Stimulated activated naive CD8-positive, alpha-beta T cell treated with anti-CD3 and anti-CD28 coated beads, Interleukin-15, Interleukin-2, amounts not matched to agents 100 U/mL and 50 U/mL, for 24 hours (primary cell): Measurements from ENCODE around the gene PRRT3.
"Not testable (repeated sequence)": the region's sequence is repeated elsewhere in the genome, so short reads cannot be mapped to it uniquely, and the experiment has no call there.

ENCODE experiments used
- ATAC-seq: fragments of 150-1000 bp; cut with Tn5 transposase; one replicate; pipeline ENCODE4 v1.10.0; 2021
- DNase-seq: peaks from one replicate; pipeline ENCODE4 v3.0.0; 2021

Gene PRRT3

DNA sequence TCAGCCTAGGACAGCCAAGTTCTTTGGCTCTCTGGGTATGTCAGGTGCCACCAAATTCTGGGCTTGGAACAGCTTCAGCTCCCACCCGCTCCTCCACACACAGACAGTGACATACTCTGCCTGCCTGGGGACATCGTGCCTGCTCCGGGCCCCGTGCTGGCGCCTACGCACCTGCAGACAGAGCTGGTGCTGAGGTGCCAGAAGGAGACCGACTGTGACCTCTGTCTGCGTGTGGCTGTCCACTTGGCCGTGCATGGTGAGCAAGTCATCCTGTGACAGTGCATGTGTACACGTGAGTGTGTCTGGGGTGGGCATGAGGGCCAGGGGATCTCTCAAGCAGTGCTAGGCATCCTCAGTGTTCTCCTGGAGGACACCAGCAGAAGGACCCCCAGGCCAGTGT is 34.4 kb downstream of the PRRT3 start:
- ATAC-seq = no peak
- no peak for DNase-seq

GRCh38 chr3:9916734-9917680 is 35.2 kb downstream of the PRRT3 start, which contains the start of gene IL17RC:
IL17RC (plus strand) TSS chr3:9917098; CDS start chr3:9917316, 218 bp downstream.
- ATAC-seq = peak; percentile 78
- peak; percentile 55 for DNase-seq

DNA sequence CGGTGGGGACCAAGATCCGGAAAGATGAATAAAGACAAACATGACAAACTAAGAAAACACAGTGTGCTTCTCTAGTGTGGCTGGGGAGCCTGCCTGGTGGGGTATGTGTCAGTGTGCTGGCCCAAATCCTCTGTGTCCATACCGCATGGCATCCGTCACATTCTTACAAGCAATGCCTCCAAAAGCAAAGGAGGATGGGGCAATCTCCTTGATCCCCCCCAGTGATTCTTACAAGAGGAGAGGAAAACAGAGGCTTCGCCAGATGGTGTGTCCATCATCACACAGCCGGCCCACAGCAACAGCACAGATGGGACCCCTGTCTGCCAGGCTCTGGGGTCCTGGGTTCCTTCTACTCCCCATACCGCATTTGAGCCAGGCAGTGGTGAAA is 35.9 kb downstream of the PRRT3 start:
- ATAC-seq = no peak
- DNase-seq = no peak

- DNase-seq (peak; percentile 58), ATAC-seq (peak; percentile 26)
Measured at GRCh38 chr3:9915254-9916141, 36.7 kb downstream of the PRRT3 start.

- peak; percentile 47 for ATAC-seq
- no peak for DNase-seq
Measured at GRCh38 chr3:9914559-9915253, 37.5 kb downstream of the PRRT3 start.

GRCh38 chr3:9914011-9914410 is 38.2 kb downstream of the PRRT3 start:
- no peak for DNase-seq
- no peak for ATAC-seq

- DNase-seq (no peak), ATAC-seq (no peak)
Measured at GRCh38 chr3:9913601-9914000, 38.6 kb downstream of the PRRT3 start.

- ATAC-seq (no peak), DNase-seq (no peak)
Measured at GRCh38 chr3:9912294-9912935, 39.8 kb downstream of the PRRT3 start.

GRCh38 chr3:9911863-9912262 is 40.3 kb downstream of the PRRT3 start:
- DNase-seq = no peak
- no peak for ATAC-seq

DNA sequence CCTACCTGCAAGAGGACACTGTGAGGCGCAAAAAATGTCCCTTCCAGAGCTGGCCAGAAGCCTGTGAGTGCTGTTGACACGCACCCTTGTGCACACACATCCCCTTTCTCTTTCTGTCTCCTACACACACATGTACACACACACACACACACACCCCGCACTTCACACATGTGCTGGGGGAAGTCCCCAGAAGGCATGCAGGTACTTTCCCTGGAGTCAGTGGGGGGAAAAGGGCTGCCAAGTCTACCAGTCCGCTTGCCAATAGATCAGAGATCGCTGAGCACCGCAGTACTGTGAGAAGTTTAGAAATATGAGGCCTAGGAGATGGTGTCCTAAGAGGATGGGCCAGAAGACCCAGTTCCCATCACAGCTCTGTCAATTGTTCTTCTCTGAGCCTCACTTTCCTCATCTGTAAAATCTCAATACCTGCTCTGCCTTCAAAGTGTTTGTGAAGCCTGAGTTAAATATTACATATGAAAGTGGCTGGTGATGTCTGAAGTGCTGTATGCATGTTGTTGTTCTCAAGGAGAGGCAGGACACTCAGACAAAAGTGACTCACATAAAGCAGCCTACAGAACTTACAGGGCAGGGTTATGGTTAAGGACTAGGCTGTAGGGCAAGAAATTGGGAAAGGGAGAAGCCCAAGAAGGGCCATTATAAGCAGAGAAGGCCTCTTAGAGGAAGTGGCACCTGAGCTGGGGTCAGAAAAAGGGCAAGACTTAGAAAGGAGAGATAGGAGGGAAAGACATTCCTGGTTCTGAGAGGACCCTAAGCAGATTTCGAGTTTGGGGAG is 42.8 kb downstream of the PRRT3 start:
- DNase-seq (no peak), ATAC-seq (peak; percentile 47)

GRCh38 chr3:9908286-9908685 is 43.9 kb downstream of the PRRT3 start:
- no peak for ATAC-seq
- DNase-seq = no peak

DNA sequence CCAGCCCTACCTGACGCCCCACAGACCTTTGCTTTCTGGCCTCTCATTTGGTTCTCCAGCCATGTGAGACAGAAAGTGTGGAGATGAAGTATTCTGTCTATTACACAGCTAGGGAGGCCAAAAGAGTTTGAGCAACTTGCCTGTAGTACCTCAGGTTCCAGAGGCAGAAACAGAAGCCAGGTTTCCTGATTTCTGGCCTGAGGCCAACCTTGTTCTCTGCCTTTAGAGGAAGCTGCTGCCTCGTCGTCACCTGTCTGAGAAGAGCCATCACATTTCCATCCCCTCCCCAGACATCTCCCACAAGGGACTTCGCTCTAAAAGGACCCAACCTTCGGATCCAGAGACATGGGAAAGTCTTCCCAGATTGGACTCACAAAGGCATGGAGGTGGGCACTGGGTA is 45.7 kb downstream of the PRRT3 start:
- ATAC-seq (no peak), DNase-seq (no peak)

DNA sequence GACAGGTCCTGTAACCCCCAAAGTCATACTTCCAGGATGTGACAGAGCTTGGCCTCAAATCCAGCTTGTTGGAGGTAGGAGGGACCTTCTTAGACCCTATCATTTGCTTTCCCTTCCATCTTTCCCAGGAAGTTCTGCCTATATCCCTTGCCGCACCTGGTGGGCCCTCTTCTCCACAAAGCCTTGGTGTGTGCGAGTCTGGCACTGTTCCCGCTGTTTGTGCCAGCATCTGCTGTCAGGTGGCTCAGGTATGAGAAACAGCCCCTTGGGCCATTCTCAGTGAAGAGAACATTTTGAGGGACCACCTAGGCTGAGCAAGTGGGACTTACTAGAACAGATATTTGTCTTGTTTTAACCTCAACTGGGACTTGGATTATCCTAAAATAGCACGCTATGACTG is 48.3 kb downstream of the PRRT3 start:
- DNase-seq (no peak), ATAC-seq (no peak)

- DNase-seq = peak; percentile 37
Measured at GRCh38 chr3:9903238-9903624, 49.0 kb downstream of the PRRT3 start.

DNA sequence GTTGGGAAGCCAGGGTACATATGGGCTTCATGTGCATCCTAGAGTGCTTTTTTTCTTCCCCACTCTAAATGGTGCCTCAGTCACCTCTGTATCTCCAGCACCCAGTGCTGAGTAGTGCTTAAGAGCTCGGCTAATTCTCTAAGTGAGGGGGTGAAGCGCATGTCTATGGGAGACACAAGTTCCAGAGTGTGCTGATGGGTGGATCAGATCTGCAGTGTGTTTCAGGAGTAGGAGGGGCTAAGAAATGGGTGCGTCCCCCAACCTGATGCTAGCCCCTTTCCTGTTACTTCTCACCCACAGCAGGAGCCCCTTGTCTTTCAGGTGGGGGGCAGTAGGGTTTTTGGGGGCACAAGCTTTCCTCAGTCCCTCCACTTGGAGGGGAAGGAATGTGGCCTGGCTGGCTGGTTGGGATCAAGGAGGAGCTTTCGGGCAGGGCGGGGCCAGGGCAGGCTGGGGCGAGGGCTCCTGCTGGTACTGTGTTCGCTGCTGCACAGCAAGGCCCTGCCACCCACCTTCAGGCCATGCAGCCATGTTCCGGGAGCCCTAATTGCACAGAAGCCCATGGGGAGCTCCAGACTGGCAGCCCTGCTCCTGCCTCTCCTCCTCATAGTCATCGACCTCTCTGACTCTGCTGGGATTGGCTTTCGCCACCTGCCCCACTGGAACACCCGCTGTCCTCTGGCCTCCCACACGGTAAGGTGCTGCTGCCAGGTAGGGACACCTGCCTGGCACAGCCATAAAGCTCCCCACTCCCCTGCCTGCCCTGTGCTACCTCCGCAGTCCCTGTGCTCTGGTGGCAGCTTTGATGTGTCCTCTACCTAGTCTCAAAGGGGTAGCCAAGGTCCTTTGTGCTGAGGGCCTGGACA is 49.6 kb downstream of the PRRT3 start, which contains the start of gene IL17RE:
TSS of gene IL17RE (plus strand) at position 477 of the 866 bp plus-strand sequence. CDS start at position 562, 85 bp downstream.
- ATAC-seq (peak; percentile 67), DNase-seq (peak; percentile 33)

More at GRCh38 chr3:9903238-9903624, 49.0 kb downstream of the PRRT3 start:
- ATAC-seq = no peak

DNA sequence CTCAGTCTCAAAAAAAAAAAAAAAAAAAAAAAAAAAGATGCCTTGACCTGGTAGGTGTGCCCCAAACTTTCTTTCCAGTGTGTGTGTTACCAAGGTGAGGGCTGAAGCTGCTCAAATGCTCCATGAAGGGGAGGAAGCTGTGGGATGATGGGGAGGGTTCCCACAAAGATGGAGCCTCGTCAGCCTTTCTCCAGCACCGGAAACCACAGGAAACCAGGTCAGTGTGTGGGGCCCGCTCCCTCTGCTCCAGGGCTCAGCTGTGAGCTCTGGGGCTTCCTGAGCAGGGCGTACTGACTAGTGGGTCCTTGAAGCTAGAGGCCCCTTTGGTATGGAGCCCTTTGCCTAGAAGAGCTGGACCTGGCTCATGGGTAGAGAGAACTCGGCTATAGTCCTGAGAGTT is 50.2 kb downstream of the PRRT3 start:
- DNase-seq (peak; percentile 50), ATAC-seq (peak; percentile 70)

DNA sequence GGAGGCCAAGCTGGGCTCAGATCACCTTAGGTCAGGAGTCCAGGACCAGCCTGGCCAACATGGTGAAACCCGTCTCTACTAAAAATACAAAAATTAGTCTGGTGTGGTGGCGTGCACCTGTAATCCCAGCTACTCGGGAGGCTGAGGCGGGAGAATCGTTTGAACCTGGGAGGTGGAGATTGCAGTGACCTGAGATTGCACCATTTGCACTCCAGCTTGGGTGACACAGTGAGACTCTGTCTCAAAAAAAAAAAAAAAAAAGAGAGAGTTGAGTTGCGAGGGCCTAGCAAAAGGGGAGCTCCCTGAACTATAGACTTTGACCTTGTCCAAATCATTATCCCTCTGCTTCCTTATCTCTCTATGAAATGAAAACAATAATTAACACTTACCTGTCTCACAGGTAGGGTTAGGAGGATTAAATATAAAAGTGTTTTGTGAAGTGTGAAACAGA is 51.2 kb downstream of the PRRT3 start:
- DNase-seq, ATAC-seq: not testable (repeated sequence)

GRCh38 chr3:9899289-9899791 is 52.9 kb downstream of the PRRT3 start:
- DNase-seq (no peak), ATAC-seq (no peak)

DNA sequence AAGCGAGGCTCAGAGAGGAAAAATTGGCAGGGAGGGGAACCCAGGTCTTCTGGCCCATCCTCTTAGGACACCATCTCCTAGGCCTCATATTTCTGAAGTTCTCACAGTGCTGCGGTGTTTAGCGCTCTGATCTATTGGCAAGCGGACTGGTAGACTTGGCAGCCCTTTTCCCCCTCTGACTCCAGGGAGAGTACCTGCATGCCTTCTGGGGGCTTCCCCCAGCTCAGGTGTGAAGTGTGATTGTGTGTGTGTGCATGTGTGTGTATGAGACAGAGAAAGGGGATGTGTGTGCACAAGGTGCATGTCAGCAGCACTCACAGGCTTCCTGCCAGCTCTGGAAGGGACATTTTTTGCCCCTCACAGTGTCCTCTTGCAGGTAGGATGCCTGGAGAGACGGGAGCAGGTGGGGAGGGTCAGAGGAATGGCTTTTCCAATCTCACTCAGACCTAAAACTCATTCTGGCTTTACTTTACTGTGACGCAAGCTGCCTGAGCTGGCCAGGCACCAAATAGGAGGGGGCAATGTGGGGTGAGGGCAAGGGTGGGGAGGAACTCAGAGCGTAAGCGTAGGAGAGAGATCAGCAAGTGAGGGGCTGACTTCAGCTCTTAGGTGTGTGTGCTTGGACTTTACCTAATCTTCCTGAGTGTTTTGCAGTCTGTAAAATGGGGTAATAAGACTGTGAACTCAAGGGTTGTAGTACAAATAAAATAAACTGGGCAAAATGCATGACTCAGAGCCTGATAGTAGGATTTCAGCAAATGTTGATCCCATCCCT is 53.6 kb downstream of the PRRT3 start:
- ATAC-seq = no peak
- no peak for DNase-seq
